ENCODE results near the gene ABCA1.

Gene ABCA1

DNA sequence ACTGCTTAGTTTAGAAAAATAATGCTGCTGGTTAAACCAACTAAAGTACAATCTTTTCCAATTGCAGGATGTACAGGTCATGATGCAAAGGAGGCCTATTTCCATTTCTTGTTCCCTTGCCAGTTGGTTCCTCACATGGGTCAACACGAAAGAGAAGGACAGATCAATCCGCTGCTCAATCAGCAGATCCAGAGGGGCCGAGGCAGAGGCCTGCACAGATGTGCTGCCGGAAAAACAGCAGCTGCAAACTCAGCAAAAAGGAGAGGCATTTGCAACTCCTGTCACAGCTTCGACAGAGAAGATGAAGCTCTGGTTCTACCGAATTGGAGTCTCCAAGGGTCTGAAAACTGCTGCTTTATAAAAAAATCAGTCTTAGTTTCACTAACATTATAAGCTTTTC, 94.3 kb downstream of the ABCA1 start:
- TF ChIP-seq NFRKB (IDR thresholded peaks at IDR 0.05) = no peak
- ChIA-PET CTCF (no interaction called here), POLR2A (no interaction called here)
- no peak for DNase-seq (ENCODE audit: extremely low spot score)

DNA sequence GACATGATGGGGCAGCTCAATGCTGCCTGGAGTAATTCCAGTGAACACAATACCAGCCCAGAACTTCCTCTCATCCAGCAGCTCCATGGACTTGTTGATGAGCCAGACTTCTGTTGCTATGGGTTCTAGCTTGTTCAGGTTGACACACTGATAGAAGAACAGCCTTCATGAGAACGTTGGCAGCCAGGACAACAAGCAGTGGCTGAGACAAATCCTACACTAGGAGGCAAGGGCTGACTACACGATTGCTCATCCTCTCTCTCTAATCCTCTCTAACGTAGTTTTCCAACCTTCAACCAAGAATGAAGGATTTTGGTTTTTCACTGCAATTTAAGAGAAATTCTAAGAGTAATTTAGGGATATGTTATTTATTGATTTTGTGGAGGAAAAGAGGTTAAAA, 96.3 kb downstream of the ABCA1 start:
- CTCF ChIA-PET = no interaction called here
- TF ChIP-seq BHLHE40 (IDR thresholded peaks at IDR 0.05; ENCODE audit: borderline replicate concordance) (no peak), TARDBP (IDR thresholded peaks at IDR 0.05) (no peak), CTBP1 (IDR thresholded peaks at IDR 0.05; ENCODE audit: borderline replicate concordance) (no peak), FOXA1 (IDR thresholded peaks at IDR 0.05) (no peak), SP1 (IDR thresholded peaks at IDR 0.05) (no peak), FOXK2 (IDR thresholded peaks at IDR 0.05) (no peak), L3MBTL2 (conservative IDR thresholded peaks at IDR 0.05) (no peak), ARNT (IDR thresholded peaks at IDR 0.05) (no peak), HDGF (IDR thresholded peaks at IDR 0.05; ENCODE audit: borderline replicate concordance) (no peak), LEF1 (IDR thresholded peaks at IDR 0.05; ENCODE audit: borderline replicate concordance) (no peak), ZNF384 (IDR thresholded peaks at IDR 0.05) (no peak), SUZ12 (IDR thresholded peaks at IDR 0.05) (no peak), FOXM1 (IDR thresholded peaks at IDR 0.05; ENCODE audit: borderline replicate concordance) (no peak), ELF4 (IDR thresholded peaks at IDR 0.05) (no peak)
- TF ChIP-seq, protein P1, sequence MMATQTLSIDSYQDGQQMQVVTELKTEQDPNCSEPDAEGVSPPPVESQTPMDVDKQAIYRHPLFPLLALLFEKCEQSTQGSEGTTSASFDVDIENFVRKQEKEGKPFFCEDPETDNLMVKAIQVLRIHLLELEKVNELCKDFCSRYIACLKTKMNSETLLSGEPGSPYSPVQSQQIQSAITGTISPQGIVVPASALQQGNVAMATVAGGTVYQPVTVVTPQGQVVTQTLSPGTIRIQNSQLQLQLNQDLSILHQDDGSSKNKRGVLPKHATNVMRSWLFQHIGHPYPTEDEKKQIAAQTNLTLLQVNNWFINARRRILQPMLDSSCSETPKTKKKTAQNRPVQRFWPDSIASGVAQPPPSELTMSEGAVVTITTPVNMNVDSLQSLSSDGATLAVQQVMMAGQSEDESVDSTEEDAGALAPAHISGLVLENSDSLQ (IDR thresholded peaks at IDR 0.05) = no peak
- no peak for DNase-seq (ENCODE audit: extremely low spot score)
- POLR2A ChIA-PET = no interaction called here

DNA sequence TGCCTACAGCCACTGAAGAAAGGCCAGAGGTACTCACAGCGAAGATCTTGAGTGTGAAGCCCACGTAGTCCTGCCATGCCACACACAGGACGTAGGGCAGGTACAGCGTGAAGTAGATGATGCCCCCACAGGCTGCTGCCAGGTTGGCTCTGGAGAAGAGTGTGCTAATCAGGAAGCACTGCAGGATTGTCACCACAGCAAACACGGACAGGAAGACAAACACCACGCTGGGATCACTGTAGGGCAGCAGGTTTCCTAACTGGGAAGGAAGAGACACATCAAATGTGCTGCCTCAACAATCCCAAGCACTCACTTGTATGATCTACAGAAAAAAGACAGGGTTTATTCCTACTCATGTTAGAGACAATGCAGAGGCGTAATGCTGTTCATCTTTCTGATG, 101.0 kb downstream of the ABCA1 start:
- ChIA-PET POLR2A (no interaction called here), CTCF (no interaction called here)
- DNase-seq (ENCODE audit: extremely low spot score) = no peak
- TF ChIP-seq ARNT (IDR thresholded peaks at IDR 0.05) = no peak
- no peak for TF ChIP-seq BHLHE40 (IDR thresholded peaks at IDR 0.05; ENCODE audit: borderline replicate concordance)

DNA sequence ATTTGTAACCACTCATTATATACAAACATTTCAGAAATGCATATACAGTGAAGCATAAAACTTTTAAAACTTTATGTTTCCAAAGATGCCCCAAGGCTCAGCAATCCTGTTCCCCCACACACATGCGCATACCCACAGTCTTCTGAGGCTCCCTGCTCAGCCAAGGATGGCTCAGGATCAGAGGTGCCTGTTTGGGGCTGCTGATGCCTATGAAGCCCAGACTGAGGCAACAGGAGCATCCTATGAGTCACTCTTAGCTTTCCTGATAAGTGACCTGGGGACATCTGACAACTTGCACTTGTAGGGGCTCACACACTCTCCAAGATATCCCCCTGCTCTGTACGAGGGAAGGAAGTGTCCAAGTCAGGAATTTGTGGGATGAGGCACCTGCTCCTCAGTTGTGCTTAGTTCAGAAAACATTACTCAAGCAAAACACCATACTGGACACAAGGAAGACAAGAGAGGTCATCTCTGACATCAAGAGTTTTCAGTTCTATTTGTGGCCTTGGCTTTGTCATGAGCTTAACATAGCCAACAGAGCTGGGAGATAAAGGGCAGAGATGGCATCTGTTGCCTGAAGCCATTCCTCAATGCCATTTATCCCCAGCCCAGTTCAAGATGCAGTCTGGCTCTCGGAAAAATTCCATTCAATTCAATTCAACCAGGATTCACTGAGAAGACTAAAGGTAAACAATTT, 101.7 kb downstream of the ABCA1 start:
- ChIA-PET CTCF (no interaction called here), POLR2A (no interaction called here)
- no peak for DNase-seq (ENCODE audit: extremely low spot score)
- TF ChIP-seq, protein P1 (IDR thresholded peaks at IDR 0.05) = no peak
- TF ChIP-seq ZNF384 (IDR thresholded peaks at IDR 0.05) = no peak
- no peak for TF ChIP-seq ARNT (IDR thresholded peaks at IDR 0.05)
- no peak for TF ChIP-seq ELF4 (IDR thresholded peaks at IDR 0.05)
- TF ChIP-seq BHLHE40 (IDR thresholded peaks at IDR 0.05; ENCODE audit: borderline replicate concordance) = no peak
- no peak for TF ChIP-seq SUZ12 (IDR thresholded peaks at IDR 0.05)
- no peak for TF ChIP-seq FOXA1 (IDR thresholded peaks at IDR 0.05)
- no peak for TF ChIP-seq FOXM1 (IDR thresholded peaks at IDR 0.05; ENCODE audit: borderline replicate concordance)
- no peak for TF ChIP-seq NFRKB (IDR thresholded peaks at IDR 0.05)

DNA sequence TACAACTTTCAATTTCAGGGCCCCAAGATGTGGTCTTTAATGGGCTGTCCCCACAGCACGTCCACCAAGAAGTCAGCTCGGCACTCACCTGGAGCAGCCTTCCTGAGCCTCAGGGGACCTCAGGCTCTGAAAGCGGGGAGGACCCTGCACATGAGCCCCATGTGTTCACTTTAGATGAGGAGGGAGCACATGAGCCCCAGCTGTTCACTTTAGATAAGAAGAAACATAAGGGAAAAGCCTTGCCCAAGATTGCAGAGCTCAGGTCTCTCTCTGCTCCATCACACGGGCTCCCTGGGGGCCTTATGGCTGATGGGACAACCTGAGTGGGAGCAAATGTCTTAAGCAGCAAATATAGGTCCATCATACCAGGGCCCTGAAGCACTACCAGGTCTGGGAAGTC, 107.6 kb downstream of the ABCA1 start:
- ChIA-PET CTCF (no interaction called here), POLR2A (no interaction called here)
- TF ChIP-seq BHLHE40 (IDR thresholded peaks at IDR 0.05; ENCODE audit: borderline replicate concordance) = no peak
- TF ChIP-seq ELF4 (IDR thresholded peaks at IDR 0.05) = no peak
- TF ChIP-seq ZNF384 (IDR thresholded peaks at IDR 0.05) = no peak
- TF ChIP-seq SP1 (IDR thresholded peaks at IDR 0.05) = no peak
- TF ChIP-seq FOXM1 (IDR thresholded peaks at IDR 0.05; ENCODE audit: borderline replicate concordance) = no peak
- no peak for TF ChIP-seq LEF1 (IDR thresholded peaks at IDR 0.05; ENCODE audit: borderline replicate concordance)
- no peak for TF ChIP-seq CTBP1 (IDR thresholded peaks at IDR 0.05; ENCODE audit: borderline replicate concordance)
- TF ChIP-seq TARDBP (IDR thresholded peaks at IDR 0.05) = no peak
- TF ChIP-seq FOXA1 (IDR thresholded peaks at IDR 0.05) = no peak
- no peak for TF ChIP-seq FOXK2 (IDR thresholded peaks at IDR 0.05)
- no peak for TF ChIP-seq NFRKB (IDR thresholded peaks at IDR 0.05)
- TF ChIP-seq, protein P1 (IDR thresholded peaks at IDR 0.05) = no peak
- no peak for TF ChIP-seq L3MBTL2 (conservative IDR thresholded peaks at IDR 0.05)
- no peak for DNase-seq (ENCODE audit: extremely low spot score)

DNA sequence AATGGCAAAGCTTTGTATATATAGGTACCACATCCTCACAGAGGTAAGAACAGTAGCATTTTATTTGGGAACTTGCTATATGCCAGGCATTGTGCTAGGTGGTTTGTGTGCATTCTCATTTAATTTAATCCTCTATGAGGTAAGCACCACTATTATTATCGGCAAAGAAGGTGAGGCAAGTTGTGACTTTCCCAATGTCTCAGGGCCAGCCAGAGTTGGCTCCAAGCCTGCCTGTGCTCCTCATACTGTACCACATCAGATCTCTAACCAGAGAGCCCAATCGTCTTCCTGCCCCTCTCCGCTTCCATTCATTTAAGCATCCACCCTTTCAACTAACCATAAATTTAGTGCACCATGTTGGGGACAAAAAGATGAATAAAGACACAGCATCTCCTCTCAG, 108.9 kb downstream of the ABCA1 start:
- no peak for DNase-seq (ENCODE audit: extremely low spot score)
- POLR2A ChIA-PET = no interaction called here
- TF ChIP-seq ZNF384 (IDR thresholded peaks at IDR 0.05) = no peak
- no peak for TF ChIP-seq ARNT (IDR thresholded peaks at IDR 0.05)
- TF ChIP-seq, protein P1 (IDR thresholded peaks at IDR 0.05) = no peak
- no peak for TF ChIP-seq SUZ12 (IDR thresholded peaks at IDR 0.05)
- CTCF ChIA-PET = no interaction called here

DNA sequence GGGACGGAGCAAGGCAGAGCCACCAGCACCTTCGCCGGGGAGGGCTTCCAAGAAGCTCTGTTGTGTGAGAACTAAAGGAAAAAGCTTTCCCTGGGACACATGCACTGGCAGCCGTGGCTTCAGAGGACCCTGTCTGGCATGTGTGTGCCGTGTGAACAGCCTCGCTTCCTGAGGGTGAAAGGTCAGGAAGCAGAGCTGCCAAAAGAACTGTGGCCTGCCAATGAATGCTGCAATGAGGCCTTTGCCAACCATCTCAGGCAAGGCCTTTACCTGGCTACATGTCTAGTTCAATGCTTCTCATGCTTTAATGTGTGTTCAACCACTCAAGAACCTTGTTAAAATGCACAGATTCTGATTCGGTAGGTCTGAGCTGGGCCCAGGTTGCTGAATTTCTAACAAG, 110.5 kb downstream of the ABCA1 start:
- DNase-seq (ENCODE audit: extremely low spot score) = no peak
- ChIA-PET CTCF (no interaction called here), POLR2A (no interaction called here)
- TF ChIP-seq ARNT (IDR thresholded peaks at IDR 0.05) = no peak
- TF ChIP-seq L3MBTL2 (conservative IDR thresholded peaks at IDR 0.05) = no peak
- TF ChIP-seq BHLHE40 (IDR thresholded peaks at IDR 0.05; ENCODE audit: borderline replicate concordance) = no peak
- TF ChIP-seq LEF1 (IDR thresholded peaks at IDR 0.05; ENCODE audit: borderline replicate concordance) = no peak
- TF ChIP-seq SUZ12 (IDR thresholded peaks at IDR 0.05) = no peak
- no peak for TF ChIP-seq TARDBP (IDR thresholded peaks at IDR 0.05)
- TF ChIP-seq HDGF (IDR thresholded peaks at IDR 0.05; ENCODE audit: borderline replicate concordance) = no peak
- TF ChIP-seq SP1 (IDR thresholded peaks at IDR 0.05) = no peak
- TF ChIP-seq FOXM1 (IDR thresholded peaks at IDR 0.05; ENCODE audit: borderline replicate concordance) = no peak
- TF ChIP-seq, protein P1 (IDR thresholded peaks at IDR 0.05) = no peak
- TF ChIP-seq NFRKB (IDR thresholded peaks at IDR 0.05) = no peak
- no peak for TF ChIP-seq CTBP1 (IDR thresholded peaks at IDR 0.05; ENCODE audit: borderline replicate concordance)
- TF ChIP-seq ZNF384 (IDR thresholded peaks at IDR 0.05) = no peak
- TF ChIP-seq FOXK2 (IDR thresholded peaks at IDR 0.05) = no peak
- TF ChIP-seq FOXA1 (IDR thresholded peaks at IDR 0.05) = no peak
- TF ChIP-seq ELF4 (IDR thresholded peaks at IDR 0.05) = no peak
